HG03460 (cell line): ENCODE results near the gene KCTD1.

Experiments used
- ATAC-seq: cut with Tn5 transposase; IDR thresholded peaks from one replicate; pipeline ENCODE4 v1.9.1; 2021; ENCODE audit not compliant: unreplicated experiment

Gene KCTD1

DNA sequence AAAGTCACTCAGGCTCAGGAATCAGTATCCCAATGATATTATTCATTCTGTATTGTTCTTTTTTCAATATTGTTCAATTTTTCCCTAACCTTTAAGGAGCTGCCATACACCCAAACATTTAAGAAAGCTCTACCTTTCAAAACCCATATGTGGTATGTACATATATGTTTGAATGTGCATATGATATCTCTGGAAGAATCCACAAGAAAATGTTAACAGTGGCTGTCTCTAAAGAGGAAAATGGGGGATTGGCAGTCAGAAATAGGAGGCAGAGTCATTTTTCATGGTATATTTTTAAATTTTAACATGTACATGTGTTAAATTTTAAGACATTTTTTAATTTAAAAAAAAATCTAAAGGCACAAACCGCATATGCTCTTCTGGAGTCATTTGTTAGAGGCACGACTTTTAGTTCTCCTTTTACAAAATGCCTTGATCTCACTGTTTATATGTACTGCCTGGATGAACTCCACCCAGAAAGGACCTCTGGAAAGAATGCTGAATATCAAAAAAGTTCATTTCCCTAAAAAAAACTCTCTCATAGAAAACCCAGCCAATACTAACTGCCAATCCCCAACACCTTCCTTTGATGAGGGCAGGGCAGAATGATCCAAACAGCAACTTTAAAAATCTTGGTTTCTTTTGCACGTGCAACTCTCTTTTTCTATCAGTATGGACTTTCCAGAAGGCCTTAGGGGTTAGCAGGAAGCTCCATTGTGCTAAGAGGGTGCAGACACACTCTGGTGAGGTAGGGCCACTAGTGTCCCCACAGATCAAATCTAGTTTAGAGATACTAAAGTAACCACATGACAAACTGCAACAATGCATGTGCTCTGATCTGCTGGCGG, 23.6 kb downstream of the KCTD1 start:
- no peak for ATAC-seq

DNA sequence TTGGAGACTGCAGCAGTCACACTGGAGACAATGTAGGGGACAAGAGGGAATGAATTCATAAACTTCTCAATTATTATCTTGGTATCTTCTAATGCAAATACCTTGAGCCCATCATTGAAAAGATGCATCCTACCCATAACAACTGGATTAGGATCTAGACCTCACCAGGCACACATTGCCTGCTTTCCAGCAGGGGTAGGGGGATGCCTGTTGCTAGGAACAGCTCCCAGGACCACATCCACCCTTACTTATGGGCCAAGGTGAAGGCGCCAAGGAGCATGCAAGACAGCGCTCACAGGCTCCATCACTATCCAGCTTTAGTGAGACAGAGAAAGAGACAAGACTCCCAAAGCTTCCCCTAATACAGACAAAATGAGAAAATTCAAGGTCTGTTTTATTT, 24.4 kb downstream of the KCTD1 start:
- no peak for ATAC-seq

DNA sequence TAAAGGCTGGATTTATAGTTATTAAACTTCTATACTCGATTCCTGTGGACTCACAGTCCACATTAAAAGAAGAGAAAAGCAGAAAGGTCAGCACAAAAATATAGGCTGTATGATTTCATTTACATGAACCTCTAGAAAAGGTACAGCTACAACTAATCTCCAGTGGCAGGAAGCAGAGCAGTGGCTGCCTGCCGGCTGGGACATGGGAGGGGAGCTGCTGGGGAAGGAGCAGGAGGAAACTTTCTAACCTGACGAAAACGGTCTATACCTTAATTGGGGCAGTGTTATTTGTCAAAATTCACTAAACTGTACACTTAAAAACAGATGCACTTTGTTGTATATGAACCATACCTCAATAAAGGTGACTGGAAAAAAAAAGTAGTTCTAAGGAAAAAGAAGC, 26.7 kb downstream of the KCTD1 start:
- no peak for ATAC-seq

DNA sequence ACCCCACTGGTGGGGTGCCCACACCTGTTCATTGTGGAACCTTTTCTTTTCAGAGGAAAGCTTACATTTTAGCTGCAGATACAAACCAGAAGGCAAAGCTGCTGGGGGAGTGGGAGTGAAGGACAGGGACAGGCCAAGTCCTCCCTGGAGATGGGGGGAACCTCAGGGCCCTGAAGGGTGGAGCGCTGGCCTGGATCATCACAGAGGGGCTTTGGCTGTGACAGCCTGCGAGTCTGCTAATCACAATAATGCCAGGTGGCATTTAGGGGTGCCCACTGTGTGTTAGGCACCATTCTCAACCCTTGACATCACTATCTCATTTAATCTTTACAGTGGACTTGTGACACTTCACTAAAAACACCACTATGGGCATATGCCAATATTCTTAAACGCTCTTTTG, 27.4 kb downstream of the KCTD1 start:
- ATAC-seq, result no peak

DNA sequence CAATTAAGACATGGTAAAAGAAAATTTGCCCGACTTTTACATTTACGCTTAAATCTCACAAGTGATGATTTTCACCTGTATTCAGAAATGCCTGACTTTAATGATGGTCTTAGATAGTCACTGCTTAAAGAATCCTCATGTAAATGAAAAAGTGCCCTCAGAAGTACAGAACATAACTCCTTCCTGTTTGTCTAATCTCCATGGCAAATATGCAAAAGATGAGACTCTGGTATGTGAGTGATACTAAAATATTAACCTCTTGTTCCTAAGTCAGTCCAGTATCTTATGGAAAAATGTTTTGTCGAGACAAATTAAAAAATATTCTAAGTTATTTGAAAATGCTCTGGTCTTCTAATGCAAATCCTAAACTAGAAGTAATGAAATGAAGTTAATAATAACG, 29.2 kb downstream of the KCTD1 start:
- ATAC-seq, result no peak

DNA sequence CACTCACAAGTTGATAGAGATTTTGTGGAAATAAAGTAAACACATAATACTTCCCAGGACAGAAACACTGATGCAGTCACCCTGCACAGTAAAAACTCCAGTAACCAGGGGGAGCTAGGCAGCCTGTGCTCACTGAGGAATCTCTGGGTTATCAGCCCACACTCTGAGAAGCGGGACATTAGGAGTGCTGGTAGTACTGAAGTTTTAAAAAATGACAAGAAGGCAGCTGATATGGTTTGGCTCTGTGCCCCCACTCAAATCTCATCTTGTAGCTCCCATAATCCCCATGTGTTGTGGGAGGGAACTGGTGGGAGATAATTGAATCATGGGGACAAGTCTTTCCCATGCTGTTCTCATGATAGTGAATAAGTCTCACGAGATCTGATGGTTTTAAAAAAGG, 31.4 kb downstream of the KCTD1 start:
- ATAC-seq, result no peak

DNA sequence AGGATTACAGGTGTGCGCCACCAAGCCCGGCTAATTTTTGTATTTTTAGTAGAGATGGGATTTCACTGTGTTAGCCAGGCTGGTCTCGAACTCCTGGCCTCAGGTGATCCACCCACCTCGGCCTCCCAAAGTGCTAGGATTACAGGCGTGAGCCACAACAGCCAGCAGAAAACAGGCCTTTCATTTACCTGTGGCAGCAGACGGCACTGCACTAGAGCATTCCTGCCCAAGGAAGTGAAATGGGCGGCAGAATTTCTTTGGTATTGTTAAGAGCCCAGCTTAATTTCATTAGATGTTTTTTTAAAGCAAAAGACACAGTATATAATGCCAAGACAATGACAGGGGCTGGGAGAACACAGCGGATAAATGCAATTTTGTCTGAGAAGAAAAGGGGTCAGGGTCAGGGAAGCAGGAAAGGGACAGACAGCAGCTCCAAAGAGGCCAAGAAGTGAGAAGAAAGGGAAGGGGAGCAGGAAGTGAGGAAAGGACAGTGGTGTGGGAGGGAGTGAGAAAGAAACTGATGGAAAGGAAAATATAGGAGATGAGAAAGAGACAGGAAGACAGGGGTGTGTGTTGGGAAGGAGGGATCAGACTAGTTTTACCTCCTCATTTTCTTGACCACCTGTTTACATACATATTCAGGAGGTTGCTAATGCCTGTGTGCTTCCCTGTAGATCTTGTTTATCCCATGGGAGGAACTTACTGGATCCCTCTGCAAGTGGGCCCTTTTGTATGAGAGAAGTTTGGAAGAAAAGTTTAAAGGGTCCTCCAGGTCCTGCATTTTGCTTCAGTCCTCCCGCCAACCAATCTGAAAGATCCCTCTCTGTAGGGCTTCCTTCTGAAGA, 32.5 kb downstream of the KCTD1 start:
- ATAC-seq, result no peak

DNA sequence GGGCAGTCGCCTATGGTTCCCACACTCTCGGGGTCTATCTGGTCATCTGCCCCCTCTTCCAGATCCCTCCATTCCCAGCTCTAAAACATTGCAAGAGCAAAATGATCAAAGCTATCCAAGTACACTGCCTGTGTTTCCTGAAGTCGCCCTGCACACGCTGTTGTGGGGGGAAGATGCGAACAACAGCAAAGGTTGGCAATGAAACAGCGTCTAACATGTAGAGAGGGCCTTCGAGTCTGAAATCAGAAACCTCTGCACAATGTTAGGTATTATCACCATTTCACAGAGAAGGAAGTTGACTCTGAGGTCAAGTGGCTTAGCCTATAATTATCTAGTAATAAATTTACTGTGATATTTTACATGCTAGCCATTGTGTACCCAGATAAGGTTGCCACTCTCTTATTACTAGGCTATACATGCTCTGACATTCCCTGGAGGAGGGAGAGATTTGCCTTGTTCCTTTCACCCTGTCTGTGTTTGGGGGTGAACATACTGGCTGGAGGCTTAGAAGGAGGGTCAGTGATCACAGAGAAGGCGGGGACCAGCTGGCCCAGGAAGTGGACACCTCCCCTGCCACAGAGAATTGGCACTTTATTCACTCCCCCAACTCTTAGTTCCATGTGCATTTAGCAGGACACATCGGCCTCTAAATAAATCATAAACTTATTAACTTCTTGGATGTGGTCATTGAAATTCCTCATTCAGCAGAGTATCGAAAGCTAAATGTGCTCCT, 36.8 kb downstream of the KCTD1 start:
- no peak for ATAC-seq

DNA sequence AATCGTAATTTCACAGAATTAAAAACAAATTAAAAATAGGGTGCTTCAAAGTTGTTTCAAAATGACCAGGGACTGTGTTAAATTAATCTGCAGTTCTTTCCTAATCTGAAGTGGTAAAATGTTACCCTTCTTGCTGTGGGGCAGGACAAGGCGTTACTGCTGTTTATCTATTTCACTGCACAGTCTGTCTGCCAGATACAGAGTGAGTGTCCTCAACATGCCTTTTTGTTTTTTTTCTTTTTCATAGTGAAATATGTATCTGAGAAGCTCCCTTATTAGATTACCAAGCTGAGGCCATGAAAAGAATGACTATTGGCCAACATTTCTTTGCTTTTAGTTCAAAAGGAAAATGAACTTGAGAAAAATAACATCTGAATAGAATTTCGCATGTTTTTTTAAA, 38.0 kb downstream of the KCTD1 start:
- no peak for ATAC-seq

DNA sequence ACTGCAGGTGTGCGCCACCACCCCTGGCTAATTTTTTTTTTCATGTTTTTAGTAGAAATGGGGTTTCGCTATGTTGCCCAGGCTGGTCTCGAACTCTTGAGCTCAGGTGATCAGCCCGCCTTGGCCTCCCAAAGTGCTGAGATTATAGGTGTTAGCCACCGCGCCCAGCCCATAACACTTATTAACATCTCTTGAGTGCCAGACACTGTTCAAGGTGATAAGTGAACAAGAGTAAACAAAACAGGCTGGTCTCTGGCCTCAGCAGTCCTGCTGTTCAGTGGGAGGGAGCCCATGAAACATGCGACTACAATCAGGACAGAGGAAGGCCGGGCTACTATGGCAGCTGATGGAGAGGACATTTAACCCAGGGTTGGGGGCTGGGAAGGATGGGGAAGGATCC, 42.3 kb downstream of the KCTD1 start:
- ATAC-seq, result no peak

DNA sequence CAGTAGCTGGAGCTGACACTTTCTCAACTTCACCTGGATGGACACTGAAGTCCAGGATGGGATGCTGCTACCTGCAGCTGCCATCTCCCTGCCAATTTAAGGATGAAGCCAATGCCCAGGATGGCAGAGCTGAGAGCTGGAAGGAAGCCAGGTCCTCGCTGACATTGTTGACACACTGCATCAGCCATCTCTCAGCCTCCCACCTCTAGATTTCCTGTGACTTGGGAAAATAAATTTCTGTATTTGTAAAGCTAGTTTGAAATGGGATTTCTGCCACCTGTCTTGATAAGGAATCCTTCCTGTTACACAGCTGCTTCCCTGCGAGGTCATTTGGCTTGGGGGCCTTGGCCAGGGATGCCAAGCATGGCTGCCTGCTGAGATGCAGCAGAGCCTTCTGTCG, 43.5 kb downstream of the KCTD1 start:
- ATAC-seq, result no peak

DNA sequence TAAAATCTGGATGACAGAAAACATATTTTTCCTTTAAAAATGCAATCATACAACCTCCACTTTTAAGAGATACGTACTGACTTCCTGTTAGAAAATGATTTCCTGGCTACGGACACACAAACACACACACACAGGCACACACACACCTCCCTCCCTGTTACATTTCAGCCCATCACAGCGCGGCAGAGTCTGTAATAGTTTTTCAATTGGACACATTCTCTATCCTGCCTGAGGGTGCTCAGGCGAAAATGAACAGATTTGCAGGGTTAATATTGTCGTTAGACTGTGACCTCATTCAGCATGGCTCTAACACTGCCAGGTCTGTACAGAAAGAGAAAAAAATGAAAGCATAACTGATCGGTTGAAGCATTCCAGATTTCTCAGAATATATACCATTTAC, 45.0 kb downstream of the KCTD1 start:
- no peak for ATAC-seq

DNA sequence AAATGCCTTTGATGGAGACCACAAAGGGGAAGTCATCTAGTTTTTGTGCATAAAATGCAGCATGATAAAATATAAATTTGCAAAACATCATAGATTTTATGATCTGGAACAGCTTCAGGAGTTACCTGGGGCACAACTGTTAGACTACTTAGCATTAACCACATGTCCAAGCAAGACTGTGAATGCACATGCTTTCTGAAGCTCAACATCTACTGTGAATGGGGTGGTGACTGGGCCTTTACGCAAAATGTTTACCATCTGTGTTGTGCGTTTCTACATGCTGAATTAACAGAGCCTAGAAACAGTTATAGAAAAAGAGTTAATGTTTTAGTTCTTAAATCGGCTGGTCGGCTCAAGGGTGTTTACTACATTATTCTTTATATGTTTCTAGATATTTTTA, 45.5 kb downstream of the KCTD1 start:
- ATAC-seq, result no peak

DNA sequence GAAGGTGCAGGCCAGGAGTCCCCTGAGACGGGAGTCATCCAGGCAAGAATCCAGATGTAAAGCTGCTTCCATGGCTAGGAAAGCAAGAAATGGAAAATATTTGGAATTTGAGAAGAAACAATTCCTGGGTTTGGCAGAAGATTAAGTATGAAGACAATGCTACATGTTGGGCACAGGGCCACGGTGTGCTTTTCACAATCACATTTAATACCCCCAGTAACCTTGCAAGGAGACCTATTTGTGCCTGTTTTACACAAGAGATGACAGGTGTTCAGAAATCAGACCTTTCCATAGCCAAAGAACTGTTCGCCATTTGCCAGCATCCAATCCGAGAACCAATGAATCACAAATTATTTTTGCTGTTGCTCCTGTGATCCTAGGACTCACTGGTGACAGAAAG, 50.5 kb downstream of the KCTD1 start:
- ATAC-seq, result no peak

DNA sequence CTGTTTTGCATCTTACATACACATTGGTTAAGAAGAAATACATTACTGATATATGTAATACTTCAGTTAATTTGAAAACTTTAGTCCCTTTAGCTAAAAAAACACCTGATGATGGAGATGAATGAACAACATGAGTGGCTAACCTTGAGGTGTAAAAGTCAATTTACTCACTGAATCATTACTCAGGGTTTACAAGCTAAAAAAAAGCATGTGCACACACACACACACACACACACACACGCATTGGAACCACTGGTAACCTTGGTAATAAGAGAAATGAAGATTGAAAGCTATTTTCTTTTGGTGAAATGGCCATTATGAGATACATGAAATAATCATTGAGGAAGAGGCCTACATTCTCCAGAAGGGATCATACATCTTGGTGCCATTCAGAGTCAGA, 51.8 kb downstream of the KCTD1 start:
- no peak for ATAC-seq

DNA sequence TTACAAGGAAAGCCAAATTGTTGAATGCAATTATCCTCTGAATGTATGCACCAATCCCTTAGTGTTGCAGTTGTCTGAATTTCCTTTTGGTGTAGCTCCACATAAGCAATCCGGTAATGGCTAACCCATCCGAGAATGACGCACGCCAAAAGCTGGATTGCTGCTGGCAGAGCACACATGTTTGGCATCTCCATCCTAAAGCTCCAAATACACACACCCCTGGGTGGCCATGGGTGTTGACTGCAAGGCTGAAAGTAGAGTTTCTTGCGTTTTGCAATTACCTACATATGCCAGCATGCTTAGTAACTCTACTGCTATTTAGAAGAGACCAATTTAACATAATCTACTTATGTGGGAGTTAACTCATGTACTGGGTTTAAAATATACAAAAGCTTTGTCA, 53.1 kb downstream of the KCTD1 start:
- ATAC-seq, result no peak

DNA sequence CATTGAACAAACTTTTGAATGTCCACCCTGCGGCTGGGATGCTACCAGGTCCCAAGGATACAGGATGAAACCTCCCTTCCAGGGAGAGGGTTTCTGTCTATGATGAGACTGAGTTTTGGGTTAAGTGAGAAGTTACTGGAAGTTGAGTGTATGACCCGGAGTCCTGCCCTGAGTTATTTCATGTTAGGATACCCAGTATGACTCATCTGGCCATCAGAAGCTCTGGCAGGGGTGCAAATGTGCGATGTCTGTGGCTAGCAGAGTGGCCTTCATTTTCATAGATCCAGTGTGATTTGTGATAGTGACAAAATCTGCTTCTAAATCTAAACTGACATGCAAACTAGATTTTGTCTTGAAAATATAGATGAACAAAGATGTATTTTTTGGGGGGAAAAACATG, 55.3 kb downstream of the KCTD1 start:
- ATAC-seq, result no peak

DNA sequence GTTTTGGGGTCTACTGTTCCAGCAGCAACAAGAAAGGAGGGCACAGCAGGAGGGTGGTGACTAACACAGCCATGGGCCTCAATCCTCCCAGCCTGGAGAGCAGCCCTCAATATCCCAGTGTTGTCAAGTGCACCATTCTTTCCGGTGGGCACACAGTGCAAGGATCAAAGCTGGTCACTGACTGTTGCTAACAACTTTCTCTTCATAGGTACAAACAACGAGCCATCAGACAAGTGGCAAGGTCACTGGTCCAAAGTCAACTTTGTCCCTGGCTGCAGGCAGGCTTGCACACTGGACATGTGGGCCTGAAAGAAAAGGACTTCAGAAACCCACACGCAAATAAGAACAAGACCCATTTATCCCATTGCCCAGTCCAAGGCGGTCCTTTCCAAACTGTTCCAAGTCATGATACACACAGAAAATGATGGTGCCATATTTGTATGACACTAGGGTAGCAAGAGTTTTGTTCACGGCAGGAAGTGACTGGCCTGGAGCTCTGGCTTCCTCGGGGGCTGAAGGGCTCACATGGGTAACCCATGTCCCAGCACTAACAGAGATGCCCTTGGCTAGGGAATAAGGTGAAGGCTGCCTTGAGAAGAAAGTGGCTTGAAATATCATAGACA, 57.0 kb downstream of the KCTD1 start:
- no peak for ATAC-seq

DNA sequence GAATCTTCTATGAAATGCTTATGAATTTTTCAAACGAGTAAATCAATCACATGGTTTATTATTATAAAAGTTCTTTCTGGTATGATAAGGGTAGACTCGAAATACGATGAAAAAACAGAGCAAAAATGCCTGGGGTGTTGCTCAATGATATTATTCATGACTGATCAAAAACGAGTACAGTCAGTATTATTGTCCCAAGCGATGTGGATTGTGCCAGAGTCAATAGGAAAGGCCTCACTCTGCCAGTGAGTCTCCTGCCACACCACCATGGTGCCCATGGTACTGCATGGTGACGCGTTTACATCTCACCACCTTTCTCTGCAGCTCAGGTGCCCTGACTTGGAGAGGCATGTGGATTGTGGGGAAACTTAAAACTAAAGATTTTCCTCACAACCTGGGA, 58.5 kb downstream of the KCTD1 start:
- ATAC-seq, result no peak

DNA sequence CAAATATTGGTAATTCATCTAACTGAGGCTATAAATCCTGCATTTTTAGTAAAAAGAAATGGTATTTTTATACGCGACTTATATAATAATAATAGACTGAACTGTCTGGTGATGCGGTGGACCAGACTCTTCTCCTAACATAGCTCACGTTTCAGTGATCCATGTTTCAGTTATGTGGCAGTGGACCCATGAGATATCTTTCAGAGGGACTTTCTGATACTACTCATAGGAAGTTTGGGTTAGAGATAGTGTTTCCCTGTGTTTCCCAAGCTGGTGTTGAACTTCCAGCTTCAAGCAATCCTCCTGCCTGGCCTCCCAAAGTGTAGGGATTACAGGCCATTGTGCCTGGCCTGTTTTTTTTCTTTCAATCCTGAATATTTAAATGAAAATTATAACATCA, 59.2 kb downstream of the KCTD1 start:
- no peak for ATAC-seq

DNA sequence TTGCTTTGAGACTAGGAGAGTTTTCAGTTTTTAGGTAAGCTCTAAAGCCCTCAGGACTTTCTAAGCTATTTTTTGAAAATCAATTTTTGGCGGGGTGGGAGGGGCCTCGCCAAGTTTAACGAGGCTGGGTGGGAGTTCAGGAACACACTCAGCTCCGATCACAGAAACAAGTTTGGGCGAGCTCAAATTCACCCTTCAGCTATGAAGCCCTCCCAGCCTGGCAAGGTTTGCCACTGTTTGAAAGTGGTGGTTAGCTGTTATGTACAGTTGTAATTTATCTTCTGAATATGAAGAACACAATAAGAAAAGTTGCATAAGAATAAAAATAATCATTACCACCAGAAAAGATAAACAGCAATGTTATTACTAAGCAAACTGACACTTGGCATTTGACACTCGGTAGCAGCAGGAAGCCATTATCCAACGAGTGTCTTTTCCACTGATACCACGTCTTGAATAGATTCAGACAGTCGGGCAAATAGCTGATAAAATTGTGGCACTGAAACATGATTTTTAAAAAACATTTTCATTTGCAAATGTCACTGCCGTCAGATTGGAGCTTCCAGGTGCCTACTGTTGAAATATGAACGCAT, 59.8 kb downstream of the KCTD1 start:
- no peak for ATAC-seq
